ENCODE measurements around the gene NEIL1. TPM values are rescaled to one million over a fixed set of nuclear protein-coding genes. Genes with fewer than 3 reads are reported as not detected.

NEIL1 gene
- total and polyA plus RNA-seq, 2 experiments from 2014 or later = 25.4 to 27.6 TPM

- Histone ChIP-seq H3K9me3 (ENCODE audit: low read depth) (no peaks in the 10 kb centered on the region), H3K27me3 (no peaks in the 10 kb centered on the region), H3K79me2 (no peaks in the 10 kb centered on the region), H4K20me1 (ENCODE audit: insufficient read depth, poor library complexity, severe bottlenecking) (no peaks in the 10 kb centered on the region), H3K4me3 (no peak overlapping the region), H3K4me2 (no peak overlapping the region), H2AFZ (no peak overlapping the region), H3K9me2 (replicated peaks; ENCODE audit: insufficient read depth) (no peaks in the 10 kb centered on the region), H3K36me3 (replicated peaks; ENCODE audit: insufficient read depth, low read depth) (no peaks in the 10 kb centered on the region), H3K27ac (no peak overlapping the region), H3K4me1 (ENCODE audit: insufficient read depth) (no peaks in the 10 kb centered on the region)
- no peak for TF ChIP-seq EZH2phosphoT487 (IDR thresholded peaks at IDR 0.05; ENCODE audit: low read depth, severe bottlenecking, unreplicated experiment)
- TF ChIP-seq CTCF (IDR thresholded peaks at IDR 0.05; ENCODE audit: poor library complexity) = no peak
- TF ChIP-seq EZH2 (IDR thresholded peaks at IDR 0.05; ENCODE audit: borderline replicate concordance) = no peak
- 93% methylated on average over 15 of the region's 17 CpGs for WGBS (ENCODE audit: low lambda C conversion rate, missing lambda C conversion rate)
- no peak for DNase-seq (ENCODE audit: low spot score)
Measured at GRCh38 chr15:75357976-75358673, 11.3 kb downstream of the NEIL1 start.

- Histone ChIP-seq H3K4me1 (ENCODE audit: insufficient read depth) (no peaks in the 10 kb centered on the region), H3K27ac (no peak overlapping the region), H3K9me2 (replicated peaks; ENCODE audit: insufficient read depth) (no peaks in the 10 kb centered on the region), H3K9me3 (ENCODE audit: low read depth) (no peaks in the 10 kb centered on the region), H3K36me3 (replicated peaks; ENCODE audit: insufficient read depth, low read depth) (no peaks in the 10 kb centered on the region), H3K27me3 (no peaks in the 10 kb centered on the region), H4K20me1 (ENCODE audit: insufficient read depth, poor library complexity, severe bottlenecking) (no peaks in the 10 kb centered on the region), H3K4me2 (no peak overlapping the region), H3K79me2 (no peaks in the 10 kb centered on the region), H3K4me3 (no peak overlapping the region), H2AFZ (no peak overlapping the region)
- TF ChIP-seq CTCF (IDR thresholded peaks at IDR 0.05; ENCODE audit: poor library complexity) (no peak), EZH2phosphoT487 (IDR thresholded peaks at IDR 0.05; ENCODE audit: low read depth, severe bottlenecking, unreplicated experiment) (no peak), EZH2 (IDR thresholded peaks at IDR 0.05; ENCODE audit: borderline replicate concordance) (no peak)
- no peak for DNase-seq (ENCODE audit: low spot score)
- 97% methylated on average over 10 of the region's 10 CpGs for WGBS (ENCODE audit: low lambda C conversion rate, missing lambda C conversion rate)
Measured at GRCh38 chr15:75358771-75359536, 12.1 kb downstream of the NEIL1 start.

GRCh38 chr15:75359537-75360250, 12.9 kb downstream of the NEIL1 start:
- WGBS (ENCODE audit: low lambda C conversion rate, missing lambda C conversion rate) = 94% methylated on average over 15 of the region's 15 CpGs
- Histone ChIP-seq H4K20me1 (ENCODE audit: insufficient read depth, poor library complexity, severe bottlenecking) (no peaks in the 10 kb centered on the region), H3K4me3 (no peak overlapping the region), H2AFZ (no peak overlapping the region), H3K4me1 (ENCODE audit: insufficient read depth) (no peaks in the 10 kb centered on the region), H3K36me3 (replicated peaks; ENCODE audit: insufficient read depth, low read depth) (no peaks in the 10 kb centered on the region), H3K9me3 (ENCODE audit: low read depth) (no peaks in the 10 kb centered on the region), H3K79me2 (no peaks in the 10 kb centered on the region), H3K27me3 (no peaks in the 10 kb centered on the region), H3K9me2 (replicated peaks; ENCODE audit: insufficient read depth) (no peaks in the 10 kb centered on the region), H3K27ac (no peak overlapping the region), H3K4me2 (no peak overlapping the region)
- DNase-seq (ENCODE audit: low spot score) = peak; percentile 5
- no peak for TF ChIP-seq CTCF (IDR thresholded peaks at IDR 0.05; ENCODE audit: poor library complexity)
- no peak for TF ChIP-seq EZH2phosphoT487 (IDR thresholded peaks at IDR 0.05; ENCODE audit: low read depth, severe bottlenecking, unreplicated experiment)
- TF ChIP-seq EZH2 (IDR thresholded peaks at IDR 0.05; ENCODE audit: borderline replicate concordance) = no peak

All from hepatocyte (in vitro differentiated cells).